Hepatocyte (in vitro differentiated cells): ENCODE measurements around the gene NELFA.

Source experiments
- CTCF ChIP-seq: fragments of 200-600 bp; sonication (generic); IDR thresholded peaks from 2 replicates; pipeline ENCODE4 v1.5.1; 2016; ENCODE audit warnings: antibody characterized with exemption, mild to moderate bottlenecking; ENCODE audit not compliant: poor library complexity
- EZH2 ChIP-seq: fragments of 200-600 bp; sonication (generic); IDR thresholded peaks from 2 replicates; pipeline ENCODE4 v1.6.1; 2016; ENCODE audit warnings: antibody characterized with exemption, mild to moderate bottlenecking, borderline replicate concordance
- EZH2phosphoT487 ChIP-seq: fragments of 200-600 bp; sonication (generic); IDR thresholded peaks from one replicate; pipeline ENCODE4 v1.6.1; 2018; ENCODE audit warnings: antibody characterized with exemption, mild to moderate bottlenecking, low read depth, moderate library complexity; ENCODE audit not compliant: unreplicated experiment, severe bottlenecking

DNA sequence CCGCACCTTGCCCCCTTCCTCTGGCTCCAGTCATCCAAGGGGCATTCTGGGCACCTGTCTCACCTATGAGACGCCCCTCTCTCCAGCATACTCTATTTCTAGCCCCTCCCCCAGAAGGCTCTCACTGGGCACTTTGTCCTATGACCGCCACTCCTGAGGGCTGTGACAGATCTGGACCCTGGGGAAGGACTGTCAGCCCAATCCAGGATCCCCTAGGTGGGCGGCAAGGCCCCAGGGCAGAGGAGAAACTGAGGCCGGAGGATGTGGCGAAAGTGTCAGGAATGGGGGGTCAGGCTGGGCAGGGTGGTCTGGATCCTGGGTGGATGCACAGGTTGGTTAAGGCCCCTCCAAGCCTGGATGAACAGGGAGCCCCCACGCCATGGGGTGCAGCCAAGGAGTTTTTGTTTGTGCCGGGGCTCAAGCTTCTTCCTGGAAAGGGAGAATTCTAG lies 34.2 kb upstream of the NELFA start:
- TF ChIP-seq CTCF (no peak), EZH2phosphoT487 (no peak), EZH2 (no peak)
